ENCODE measurements around the gene COG3.

COG3 gene

DNA sequence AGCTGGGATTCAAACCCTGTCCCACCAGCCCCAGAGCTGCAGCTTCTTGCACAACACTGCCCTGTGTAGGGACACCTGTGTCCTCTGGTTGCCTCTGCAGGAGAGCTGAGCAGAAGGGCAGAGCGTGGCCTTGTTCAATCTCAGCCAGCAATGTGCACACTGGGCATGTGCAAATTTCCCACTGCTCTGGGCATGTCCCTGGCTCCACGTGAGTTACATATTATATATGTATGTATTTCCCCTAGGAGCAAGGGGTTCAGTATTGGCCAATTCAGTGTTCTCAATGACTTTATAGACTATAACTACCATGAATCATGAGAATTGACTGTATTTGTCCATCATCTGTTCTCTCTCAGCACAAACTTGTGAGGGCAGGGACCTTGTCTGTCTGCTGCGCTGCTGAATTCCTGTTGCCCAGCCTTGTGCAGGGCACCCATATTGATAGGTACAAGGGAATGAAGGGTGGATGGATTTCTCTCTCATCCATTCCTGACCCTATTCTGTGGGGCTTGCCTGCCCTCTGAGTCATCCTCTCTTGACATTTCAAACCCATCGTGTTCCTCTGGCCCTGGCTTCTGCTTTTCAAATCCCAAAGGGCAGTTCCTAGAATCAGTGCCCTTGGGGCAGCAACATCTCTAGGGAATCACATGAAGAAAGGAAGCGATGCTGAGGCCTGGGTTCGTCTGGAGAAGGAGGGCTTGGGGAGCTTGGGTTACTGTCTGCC, 81.1 kb downstream of the COG3 start:
- DNase-seq (ENCODE audit: low read depth), result no peak

DNA sequence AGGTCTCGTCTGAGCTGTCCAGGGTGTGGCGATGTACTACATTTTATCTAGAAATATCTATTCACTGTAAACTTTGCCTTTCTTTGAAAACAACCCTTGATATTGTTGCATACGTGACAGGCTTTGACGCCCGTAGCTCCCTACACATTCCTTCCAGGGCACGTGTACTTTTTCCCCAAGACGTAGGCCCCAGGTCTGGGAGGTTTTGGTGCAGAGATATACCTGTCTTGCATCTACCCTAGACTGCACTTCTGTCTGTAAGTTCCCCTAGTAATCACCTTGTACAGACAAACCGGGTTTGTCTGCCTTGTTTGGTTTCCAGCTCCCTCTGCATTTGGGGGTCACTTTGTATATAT, 81.6 kb downstream of the COG3 start:
- DNase-seq (ENCODE audit: low read depth), result no peak

DNA sequence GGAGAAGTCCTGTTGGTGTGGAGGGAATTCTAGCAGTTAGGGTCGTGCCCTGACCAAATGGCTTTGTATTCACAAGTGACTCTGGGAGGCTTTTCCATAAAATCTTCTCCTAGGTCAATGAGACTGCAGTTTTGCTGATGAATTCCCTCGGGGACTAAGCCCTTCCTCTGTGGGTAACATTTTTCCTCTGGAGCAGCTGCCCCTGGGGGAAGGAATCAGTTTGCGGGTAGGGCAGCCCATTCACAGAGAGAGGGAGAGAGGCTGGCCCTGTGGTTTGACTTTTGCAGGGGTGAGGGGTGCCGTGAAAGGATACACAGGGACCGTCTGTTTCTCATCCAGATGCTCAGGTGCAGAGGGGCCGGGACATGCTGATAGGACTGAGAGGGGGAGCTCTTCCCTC, 83.5 kb downstream of the COG3 start:
- DNase-seq (ENCODE audit: low read depth), result no peak

DNA sequence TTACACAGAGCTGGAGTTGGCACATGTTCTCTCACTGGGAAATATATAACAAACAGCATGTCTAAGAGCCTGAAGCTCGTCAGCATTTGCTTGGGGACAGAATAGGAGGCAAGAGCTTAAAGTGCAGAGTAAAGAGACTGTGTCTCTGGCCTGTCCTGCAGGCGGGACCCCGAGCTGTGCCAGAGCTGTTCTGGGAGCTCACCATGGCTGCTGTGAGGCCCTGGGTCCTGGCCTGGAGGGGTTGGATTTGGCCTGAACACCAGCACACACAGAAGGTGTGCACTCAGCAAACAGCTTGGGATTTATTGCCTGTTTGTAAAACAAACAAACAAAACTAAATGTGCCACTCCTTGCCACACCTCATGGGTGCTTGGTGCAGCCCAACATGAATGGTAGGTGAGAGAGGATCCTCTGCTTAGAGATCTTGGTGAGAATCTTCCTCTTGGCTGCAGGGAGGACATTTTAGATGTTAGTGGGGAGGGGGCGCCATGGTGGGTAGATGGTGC, 89.9 kb downstream of the COG3 start:
- no peak for DNase-seq (ENCODE audit: low read depth)

DNA sequence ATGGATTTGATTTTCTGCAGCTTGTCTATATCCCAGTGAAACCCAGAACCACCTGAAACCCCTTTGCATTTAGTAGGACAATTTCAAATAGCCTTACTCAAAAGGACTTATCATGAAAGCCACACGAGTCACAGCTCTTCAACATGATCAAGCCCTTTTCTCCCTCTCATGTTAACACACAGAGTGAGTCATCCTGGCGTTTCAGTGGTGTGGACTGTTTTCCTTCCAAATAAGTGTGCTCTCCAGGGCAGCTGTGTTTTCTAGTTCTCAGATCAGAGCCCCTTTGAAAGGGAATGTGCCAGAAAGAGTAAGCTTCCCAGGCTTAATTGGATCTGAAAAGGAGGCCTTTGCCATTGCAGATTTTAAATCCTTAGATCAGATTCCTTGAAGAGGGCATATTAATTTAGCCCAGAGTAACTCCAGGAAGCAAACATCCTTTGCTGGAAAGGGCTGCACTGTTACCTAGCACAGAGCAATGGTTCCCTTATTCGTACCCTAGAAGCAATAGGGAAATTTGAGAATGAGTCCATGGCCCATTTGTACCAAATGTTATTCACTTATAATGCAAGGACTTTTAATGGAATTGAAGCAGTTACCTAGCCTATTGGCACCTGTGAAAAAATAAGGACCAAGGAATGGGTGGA, 99.5 kb downstream of the COG3 start:
- DNase-seq (ENCODE audit: low read depth), result no peak

DNA sequence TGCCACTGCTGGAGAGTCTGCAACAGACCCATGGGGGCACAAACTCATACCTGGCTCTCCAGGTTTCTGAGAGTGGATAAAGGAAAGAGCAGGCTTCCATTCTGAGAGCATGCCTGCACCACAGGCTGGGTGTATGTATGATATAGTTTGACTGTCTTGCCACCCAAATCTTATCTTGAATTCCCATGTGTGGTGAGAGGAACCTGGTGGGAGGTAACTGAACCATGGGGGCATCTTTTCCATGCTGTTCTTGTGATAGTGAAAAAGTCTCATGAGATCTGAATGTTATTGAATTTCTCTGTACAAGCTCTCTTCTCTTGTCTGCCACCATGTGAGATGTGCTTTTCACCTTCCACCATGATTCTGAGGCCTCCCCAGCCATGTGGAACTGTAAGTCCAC, 100.6 kb downstream of the COG3 start:
- no peak for DNase-seq (ENCODE audit: low read depth)

DNA sequence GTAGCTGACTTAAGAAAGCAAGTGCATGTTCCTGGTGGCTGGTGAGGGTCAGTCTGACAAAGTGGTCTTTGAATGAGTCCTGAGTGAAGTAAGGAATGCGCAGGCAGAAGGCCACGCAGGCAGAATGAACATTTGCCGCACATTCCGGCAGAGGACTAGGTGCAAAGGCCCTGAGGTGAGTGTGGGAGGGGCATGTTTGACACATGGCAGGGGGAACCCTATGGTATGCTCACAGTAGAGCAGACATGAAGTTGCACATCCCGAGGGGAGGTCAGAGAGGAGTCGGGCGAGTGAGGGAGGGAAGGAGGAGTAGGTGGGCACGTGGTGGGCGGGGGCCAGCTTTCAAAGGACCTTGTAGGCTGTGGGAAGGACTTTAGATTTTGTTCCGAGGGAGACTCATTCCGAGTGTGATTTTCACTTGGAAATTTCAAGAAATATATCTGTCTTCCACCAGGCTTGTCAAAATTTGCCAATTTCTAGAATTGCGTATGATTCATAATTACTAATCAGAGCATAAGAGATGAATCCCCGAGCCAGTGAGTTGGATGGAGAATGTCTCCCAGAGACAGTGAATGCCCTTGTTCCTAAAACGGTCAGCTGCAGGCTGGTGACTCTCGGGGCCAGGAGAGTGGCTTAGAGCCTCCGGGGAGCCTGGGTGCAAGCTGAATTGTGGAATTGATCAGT, 110.5 kb downstream of the COG3 start:
- DNase-seq (ENCODE audit: low read depth), result no peak

DNA sequence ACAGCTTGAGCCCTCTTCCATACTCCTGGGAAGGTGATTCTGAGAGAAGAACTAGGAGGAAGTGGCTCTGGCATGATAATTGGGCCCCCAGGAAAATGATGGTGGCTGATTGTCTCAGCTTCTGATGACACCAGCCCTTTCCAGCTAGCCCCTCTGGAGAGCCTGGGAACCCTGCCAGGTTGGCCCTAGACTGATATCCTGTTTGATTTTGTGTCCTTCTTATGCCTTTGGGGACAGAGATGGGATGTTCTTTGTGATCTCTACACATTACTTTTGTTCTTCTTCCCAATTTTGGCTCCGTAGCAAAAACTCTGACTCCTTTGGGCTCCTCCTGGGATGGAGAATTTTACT, 111.1 kb downstream of the COG3 start:
- DNase-seq (ENCODE audit: low read depth), result no peak

DNA sequence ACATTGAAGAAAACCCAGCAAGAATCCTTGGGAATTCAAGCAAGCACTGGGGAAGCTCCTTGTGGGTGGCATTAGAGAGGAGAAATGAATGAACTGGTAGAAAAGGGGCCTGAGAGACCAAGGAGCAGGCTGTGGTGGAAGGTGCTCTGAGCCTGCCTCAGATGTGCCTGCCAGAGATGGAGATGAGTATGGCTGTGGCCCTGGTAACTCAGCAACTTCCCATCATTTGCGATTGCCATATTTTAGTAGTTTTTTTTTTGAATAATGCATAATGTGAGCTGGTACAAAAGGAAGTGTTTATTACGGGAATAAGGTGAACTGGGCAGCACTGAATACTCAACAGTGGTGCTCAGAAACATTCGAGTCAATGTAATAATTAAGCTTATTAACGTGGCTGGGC, 111.7 kb downstream of the COG3 start:
- DNase-seq (ENCODE audit: low read depth), result no peak

DNA sequence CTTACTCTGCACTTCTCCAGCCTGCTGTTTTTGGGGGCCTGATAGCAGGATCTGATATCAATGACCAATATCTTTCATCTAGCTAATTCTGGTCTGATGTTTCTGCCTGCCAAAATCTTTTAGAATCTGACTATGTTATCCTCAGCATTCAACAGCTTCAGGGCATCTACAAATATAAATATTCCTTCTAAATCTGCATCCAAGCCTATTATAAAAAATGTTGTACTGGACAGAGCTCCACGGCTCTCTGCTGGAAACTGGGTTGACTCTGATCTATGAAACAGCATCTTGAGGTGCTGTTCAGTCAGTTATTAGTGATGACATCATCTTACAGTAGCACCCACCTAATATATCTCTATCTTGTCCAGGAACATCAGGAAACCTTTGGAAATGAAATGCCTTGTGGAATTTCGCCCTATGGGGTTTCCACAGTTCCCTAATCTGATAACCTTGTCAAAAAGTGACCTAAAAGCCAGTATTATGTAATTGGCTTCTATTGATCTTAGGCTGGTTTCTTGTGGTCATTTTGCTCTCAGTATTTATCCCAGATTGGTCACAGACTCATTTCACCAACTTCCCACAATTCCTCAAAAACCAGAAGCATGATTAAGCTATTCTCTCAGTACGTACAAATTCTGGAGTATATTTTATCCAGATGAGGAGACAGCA, 117.8 kb downstream of the COG3 start:
- no peak for DNase-seq (ENCODE audit: low read depth)

DNA sequence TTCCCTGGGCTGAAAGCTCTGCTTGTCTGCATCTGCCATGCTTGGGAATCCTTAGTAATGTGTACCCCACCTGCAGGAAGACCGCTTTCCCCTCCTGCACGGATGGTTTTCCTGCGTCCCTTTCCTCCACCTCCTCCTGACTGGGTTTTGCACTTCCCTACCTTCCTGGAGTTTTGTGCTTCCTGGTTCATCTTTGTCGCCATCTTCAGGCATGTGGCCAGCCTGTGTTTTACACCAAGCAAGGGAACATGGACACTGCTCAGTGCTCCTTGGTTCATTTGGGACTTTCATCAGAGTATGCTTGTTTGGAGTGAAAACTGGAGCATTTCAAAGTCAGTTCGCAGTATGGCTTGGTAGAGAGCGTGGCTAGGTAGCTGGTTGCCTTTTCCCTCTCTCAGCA, 120.1 kb downstream of the COG3 start:
- no peak for DNase-seq (ENCODE audit: low read depth)
